GM06990 (cell line): ENCODE measurements around the gene CAGE1.

ENCODE experiments used
- DNase-seq: peaks from one replicate; pipeline ENCODE4 v3.0.0-alpha.2; 2011; ENCODE audit not compliant: insufficient read length; ENCODE audit errors: extremely low read depth
- H3K27me3 ChIP-seq: replicated peaks from 2 replicates; pipeline ENCODE4 v1.6.0; 2011; ENCODE audit warnings: low read length; ENCODE audit not compliant: control insufficient read depth, insufficient read depth
- H3K36me3 ChIP-seq: 2 replicates; pipeline ENCODE4 v1.5.1; 2011; ENCODE audit warnings: low read length; ENCODE audit not compliant: control insufficient read depth, insufficient read depth
- H3K4me3 ChIP-seq: replicated peaks from 2 replicates; pipeline ENCODE4 v1.5.1; 2011; ENCODE audit warnings: low read depth, mild to moderate bottlenecking, control low read depth, low read length
- CTCF ChIP-seq: IDR thresholded peaks from 2 replicates; pipeline ENCODE4 v1.5.1; 2011; ENCODE audit warnings: low read length, control low read depth, mild to moderate bottlenecking, inconsistent platforms; ENCODE audit not compliant: insufficient read depth, poor library complexity, severe bottlenecking

Gene CAGE1

GRCh38 chr6:7417684-7418083 is 28.1 kb upstream of the CAGE1 start:
- TF ChIP-seq CTCF: no peak
- no peak for DNase-seq
- Histone ChIP-seq H3K36me3 (peaks cover 7% of the 10 kb centered on the region), H3K27me3 (no peaks in the 10 kb centered on the region), H3K4me3 (no peak overlapping the region)

- no peak for DNase-seq
- no peak overlapping the region for H3K4me3 ChIP-seq
- TF ChIP-seq CTCF: no peak
- H3K36me3 ChIP-seq: peaks cover 8% of the 10 kb centered on the region
- no peaks in the 10 kb centered on the region for H3K27me3 ChIP-seq
These were observed 25.3 kb upstream of the CAGE1 start for GRCh38 chr6:7414811-7415210.

- Histone ChIP-seq H3K4me3 (no peak overlapping the region), H3K36me3 (peaks cover 8% of the 10 kb centered on the region), H3K27me3 (no peaks in the 10 kb centered on the region)
- no peak for TF ChIP-seq CTCF
- DNase-seq: no peak
These were observed 23.7 kb upstream of the CAGE1 start for GRCh38 chr6:7413151-7413823.

- Histone ChIP-seq H3K27me3 (no peaks in the 10 kb centered on the region), H3K4me3 (no peak overlapping the region), H3K36me3 (peaks cover 10% of the 10 kb centered on the region)
- no peak for DNase-seq
- no peak for TF ChIP-seq CTCF
These were observed 21.8 kb upstream of the CAGE1 start for GRCh38 chr6:7411328-7411727.

- no peak for TF ChIP-seq CTCF
- DNase-seq: no peak
- Histone ChIP-seq H3K36me3 (peaks cover 10% of the 10 kb centered on the region), H3K27me3 (no peaks in the 10 kb centered on the region), H3K4me3 (no peak overlapping the region)
These were observed 21.3 kb upstream of the CAGE1 start for GRCh38 chr6:7410851-7411250.

- no peak for TF ChIP-seq CTCF
- peaks cover 10% of the 10 kb centered on the region for H3K36me3 ChIP-seq
- DNase-seq: no peak
- H3K4me3 ChIP-seq: no peak overlapping the region
- no peaks in the 10 kb centered on the region for H3K27me3 ChIP-seq
These were observed 20.2 kb upstream of the CAGE1 start for GRCh38 chr6:7409740-7410139.
